T1000 (cell line): ENCODE results near the gene GPR149.
"Not testable (repeated sequence)": the region's sequence is repeated elsewhere in the genome, so short reads cannot be mapped to it uniquely, and the experiment has no call there.

ENCODE experiments used
- DNase-seq: peaks from one replicate; lab custom pipeline; 2025; ENCODE audit warnings: mixed read lengths; lab: John Stamatoyannopoulos, UW

The GPR149 gene, protein sequence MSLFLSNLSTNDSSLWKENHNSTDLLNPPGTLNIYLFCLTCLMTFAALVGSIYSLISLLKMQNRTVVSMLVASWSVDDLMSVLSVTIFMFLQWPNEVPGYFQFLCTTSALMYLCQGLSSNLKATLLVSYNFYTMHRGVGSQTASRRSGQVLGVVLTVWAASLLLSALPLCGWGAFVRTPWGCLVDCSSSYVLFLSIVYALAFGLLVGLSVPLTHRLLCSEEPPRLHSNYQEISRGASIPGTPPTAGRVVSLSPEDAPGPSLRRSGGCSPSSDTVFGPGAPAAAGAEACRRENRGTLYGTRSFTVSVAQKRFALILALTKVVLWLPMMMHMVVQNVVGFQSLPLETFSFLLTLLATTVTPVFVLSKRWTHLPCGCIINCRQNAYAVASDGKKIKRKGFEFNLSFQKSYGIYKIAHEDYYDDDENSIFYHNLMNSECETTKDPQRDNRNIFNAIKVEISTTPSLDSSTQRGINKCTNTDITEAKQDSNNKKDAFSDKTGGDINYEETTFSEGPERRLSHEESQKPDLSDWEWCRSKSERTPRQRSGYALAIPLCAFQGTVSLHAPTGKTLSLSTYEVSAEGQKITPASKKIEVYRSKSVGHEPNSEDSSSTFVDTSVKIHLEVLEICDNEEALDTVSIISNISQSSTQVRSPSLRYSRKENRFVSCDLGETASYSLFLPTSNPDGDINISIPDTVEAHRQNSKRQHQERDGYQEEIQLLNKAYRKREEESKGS

DNA sequence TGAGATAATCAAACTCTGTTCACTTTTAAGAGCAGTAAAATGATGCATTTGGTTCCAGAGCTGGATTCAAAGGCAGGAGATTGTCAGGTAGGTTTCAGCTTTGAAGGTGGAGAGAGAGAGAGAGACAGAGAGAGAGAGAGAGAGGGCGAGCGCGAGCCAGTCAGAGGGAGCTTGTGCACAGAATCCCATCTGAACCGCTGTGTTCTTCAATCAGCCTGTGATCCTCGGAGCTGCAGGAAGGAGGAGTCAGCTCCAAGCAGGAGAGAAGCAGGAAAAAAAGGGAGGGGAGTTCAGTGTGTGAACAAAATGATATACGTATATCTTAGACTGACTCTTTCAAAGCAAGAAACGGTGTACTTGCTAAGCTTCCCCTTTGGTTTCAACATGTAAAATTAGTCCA lies at the start of gene GPR149:
Gene GPR149 (minus strand): TSS at position 177 of the 400 bp plus-strand sequence. CDS start 575 bp downstream, outside the sequence.
- no peak for DNase-seq

DNA sequence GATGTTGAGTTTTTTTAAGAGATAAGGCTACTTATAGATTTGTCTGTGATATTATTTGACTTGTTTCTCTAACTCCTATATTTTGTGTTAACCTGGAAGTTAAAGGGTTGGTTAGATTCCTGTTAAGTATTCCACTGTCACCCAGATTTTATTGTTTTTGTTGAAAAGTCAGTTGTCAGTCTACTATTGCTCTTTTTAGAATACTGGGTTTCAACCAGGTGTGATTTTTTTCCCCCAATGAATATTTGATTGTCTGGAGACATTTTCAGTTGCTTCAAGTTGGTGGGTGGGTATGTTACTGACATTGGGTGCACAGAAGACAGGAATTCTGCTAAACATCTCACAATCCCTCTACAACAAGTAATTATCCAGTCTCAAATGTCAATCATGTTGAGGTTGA lies 43.8 kb upstream of the GPR149 start:
- DNase-seq = no peak

DNA sequence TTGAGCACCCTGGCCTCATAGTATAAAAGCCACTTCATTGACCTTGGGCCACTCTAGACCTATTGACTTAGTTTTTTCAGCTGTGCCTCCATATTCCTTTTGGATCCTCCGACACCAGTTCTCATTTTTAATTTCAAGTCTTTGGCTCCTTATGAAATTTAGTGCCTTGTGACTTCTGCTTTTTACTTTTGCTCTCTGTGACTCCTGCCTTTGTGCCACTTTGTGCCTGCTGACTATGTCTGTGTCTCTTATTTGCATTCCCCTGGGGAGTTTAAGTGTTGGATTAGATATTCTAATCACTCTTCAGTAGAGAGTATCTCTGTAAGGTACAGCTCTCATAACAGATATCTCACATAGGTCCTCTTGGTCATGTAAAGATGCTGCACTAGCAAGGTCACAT lies 39.6 kb upstream of the GPR149 start:
- DNase-seq = no peak

DNA sequence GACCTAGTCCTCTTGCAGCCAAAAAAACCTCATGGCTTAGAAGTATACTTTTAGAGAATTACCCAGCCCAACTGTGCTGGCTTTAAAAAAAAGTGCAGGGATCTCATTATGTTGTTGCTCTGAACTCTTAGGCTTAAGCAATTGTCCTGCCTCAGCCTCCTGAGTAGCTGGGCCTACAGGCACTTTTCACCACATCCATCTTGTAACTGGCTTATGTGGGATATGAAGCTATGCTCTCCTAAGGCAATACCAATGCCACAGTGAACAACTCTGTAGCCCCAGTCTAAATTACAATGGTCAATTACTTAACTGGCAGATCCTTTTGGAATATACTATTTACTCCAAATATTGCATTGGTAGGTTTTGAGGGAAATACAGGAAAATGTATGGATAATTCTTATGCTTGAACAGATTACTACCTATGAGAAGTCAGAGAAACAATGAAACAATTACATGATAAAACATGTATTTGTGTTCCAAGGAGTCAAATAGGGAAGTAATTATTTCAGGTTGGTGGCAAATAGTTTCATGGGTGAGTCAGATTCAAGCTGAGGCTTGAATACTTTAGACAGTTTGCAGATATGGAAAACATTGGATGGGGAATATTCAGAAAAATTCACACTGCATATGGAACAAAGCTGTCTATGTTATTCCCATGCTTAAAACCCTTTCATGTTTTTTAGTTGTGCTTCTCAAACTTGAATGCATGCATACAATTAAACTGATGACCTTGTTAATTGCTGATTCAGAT lies 34.6 kb upstream of the GPR149 start:
- DNase-seq = no peak

DNA sequence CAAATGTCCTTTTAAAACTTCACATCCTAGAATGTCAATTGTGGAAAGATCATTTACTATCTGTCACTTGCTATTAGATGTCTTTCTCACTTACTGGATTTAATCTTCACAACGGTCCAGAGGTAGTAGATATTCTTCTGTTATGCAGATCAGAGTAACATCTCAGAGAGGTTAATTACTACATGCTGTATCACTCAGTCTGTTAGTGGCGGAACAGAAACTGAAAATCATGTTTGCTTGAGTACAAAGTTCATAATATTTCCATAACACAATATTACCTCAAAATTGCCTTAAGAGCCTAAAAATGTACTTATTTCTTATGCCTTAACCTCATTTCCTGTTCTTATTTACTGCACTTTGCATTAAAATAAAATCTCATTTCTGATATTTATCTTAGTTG lies 28.6 kb upstream of the GPR149 start:
- DNase-seq = no peak

DNA sequence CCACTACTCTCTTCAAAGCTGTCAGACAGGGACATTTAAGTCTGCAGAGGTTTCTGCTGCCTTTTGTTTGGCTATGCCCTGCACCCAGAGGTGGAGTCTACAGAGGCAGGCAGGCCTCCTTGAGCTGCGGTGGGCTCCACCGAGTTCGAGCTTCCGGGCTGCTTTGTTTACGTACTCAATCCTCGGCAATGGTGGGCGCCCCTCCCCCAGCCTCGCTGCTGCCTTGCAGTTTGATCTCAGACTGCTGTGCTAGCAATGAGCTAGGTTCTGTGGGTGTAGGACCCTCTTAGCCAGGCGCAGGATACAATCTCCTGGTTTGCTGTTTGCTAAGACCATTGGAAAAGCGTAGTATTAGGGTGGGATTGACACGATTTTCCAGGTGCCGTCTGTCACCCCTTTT lies 9.1 kb upstream of the GPR149 start:
- not testable (repeated sequence) for DNase-seq

DNA sequence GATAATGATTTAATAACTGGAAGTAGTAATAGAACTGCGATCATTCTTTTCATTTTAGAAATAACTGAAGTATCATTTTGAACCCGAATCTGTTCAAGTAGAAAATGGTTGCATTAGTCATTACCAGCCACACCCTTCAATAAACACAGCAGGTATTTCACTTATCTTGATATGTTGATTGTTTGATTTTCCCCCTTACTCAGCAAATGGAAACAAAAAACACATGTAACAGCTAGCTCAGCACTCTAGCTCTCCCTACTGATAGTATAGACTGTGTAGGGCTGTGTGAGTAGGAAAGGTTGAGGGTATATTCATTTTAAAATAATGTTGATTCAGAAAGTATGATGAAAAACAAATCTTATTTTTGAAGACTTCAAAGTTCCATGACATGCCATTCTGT lies 1.1 kb upstream of the GPR149 start:
- no peak for DNase-seq

DNA sequence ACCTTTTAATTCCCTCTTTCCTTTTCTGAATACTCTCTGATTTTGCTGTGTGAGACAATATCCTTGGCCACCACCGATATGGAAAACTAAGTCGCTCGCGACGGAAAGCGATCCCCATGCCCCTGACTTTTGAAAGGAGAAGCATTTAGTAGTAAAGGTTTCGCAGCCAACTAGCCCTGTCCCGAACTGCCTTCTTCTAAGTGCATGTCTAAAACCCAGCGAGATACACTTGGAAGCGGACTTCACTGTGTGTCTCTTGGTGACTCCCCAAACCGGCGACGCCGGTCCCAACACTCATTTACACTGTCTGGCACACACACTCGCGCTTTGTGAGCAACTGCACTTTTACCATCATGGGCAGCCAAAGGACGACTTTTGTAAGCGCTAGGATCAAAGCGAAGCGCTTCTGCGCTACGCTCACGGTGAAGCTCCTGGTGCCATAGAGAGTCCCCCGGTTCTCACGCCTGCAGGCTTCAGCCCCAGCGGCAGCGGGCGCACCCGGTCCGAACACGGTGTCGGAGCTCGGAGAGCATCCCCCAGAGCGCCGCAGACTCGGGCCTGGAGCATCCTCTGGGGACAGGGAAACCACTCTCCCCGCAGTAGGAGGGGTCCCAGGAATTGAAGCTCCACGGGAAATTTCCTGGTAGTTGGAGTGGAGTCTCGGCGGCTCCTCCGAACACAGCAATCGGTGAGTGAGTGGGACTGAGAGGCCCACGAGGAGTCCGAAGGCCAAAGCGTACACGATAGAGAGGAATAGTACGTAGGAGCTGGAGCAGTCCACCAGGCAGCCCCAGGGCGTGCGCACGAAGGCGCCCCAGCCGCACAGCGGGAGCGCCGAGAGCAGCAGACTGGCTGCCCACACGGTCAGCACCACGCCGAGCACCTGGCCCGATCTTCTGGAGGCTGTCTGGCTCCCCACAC lies 1.4 kb downstream of the GPR149 start:
- DNase-seq = no peak

DNA sequence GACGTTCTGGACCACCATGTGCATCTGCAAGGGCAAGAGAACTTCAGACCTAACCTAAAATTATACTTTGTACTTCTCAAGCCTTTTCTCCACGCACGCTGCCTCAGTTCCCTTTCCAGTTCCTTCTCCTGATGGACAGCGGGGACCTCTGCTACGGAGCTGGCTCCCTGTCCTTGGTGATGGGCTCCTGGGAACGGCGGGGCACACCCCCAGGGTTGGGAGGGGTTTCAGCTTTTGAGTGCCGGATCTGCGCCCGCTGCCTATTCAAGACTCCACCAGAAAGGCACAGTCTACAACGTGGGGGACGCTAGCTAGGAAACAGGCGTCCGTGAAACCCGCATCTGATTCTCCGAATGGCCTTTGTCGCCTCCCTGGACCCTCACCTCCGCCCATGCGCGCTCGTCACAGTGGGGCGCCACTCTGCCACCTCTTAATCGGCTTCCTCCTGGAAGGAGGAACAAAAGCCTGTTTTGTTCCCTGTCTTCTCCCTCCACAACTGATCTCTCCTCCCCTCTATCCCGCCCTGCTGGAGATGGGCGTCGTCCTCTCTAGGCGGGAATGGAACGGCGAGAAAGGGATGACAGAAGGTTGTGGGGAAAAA lies 2.2 kb downstream of the GPR149 start:
- no peak for DNase-seq

DNA sequence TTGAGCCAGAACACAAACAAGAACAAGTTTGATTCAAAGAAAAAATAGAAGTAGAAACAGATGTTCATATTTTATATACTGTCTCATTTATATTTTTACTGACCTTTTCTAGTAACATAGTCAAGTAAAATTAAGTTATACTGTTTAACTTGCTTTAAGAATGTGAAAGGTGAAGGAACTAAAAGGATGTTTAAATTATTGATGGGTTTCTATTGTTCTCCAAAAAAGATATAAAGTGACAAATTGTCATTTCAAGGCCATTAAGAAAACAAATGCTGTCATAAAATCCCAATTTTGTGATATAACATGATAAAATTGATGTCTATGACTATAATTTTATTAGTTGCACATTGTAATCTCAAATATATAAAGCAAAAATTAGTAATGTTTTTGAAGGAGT lies 7.3 kb downstream of the GPR149 start:
- DNase-seq = no peak

DNA sequence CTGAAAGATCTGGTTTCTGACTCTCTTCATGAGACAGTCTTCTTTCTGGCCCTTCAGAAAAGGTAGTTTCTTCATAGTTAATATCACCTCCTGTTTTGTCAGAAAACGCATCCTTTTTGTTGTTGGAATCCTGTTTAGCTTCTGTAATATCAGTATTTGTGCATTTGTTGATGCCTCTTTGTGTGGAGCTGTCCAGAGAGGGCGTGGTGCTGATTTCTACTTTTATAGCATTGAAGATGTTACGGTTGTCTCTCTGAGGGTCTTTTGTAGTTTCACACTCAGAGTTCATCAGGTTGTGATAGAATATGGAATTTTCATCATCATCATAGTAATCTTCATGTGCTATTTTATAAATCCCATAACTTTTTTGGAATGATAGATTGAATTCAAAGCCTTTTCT lies 8.9 kb downstream of the GPR149 start:
- no peak for DNase-seq

DNA sequence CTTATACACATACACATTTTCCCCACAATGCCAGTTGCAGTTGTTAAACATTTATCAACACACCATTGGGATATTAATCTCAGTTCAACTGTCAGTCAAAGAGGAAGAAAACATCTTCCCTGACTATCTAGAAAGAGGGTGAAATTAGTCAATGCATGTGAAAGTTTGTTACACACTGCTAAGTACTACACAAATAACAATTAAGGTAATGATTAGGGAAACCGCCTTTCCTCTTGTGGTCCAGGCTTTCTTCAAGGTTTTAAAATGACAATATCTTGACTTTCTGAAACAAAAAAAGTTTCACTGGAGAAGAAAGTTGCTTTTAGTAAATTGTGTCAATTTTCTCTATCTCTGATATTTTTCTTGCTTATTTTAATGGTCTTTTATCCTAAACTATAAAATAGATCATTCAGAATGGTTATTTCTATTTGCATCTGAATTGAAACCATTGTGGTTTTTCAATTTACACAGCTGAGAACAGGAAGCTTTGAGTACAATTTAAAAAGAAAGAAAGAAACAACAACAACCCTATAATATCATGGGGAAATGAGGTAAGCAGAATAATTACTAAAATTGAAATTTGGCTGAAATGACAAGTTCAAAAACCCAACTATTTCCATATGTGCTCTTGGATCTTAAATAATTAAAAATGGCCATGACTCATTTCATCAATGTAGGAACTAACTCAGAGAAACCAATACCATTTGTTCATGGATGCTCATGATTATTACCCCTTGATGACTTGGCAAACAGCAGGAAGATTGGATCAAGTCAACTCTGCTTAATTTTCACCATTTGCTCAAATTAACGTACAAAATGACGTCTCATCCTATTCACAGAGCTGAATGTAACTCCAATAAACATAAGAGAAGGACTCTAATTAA lies 31.7 kb downstream of the GPR149 start:
- DNase-seq = no peak

DNA sequence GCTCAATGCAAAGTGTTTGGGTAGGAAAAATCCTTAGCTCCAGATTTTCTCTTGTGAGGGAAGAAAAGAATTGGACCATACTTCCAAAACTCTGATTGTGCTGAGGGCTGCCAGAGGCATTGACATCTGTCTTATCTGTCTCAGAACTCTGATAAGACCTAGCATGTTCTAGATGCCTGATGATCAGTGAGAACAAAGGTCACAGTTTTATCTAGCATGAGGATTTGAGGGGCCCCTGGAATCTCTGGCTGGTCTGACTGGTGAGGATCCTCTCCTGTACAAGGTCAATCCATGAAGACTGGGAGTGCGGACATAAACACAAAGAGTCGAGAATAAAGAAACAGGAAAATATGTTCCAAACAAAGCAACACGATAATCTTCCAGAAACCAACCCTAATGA lies 40.1 kb downstream of the GPR149 start:
- no peak for DNase-seq

DNA sequence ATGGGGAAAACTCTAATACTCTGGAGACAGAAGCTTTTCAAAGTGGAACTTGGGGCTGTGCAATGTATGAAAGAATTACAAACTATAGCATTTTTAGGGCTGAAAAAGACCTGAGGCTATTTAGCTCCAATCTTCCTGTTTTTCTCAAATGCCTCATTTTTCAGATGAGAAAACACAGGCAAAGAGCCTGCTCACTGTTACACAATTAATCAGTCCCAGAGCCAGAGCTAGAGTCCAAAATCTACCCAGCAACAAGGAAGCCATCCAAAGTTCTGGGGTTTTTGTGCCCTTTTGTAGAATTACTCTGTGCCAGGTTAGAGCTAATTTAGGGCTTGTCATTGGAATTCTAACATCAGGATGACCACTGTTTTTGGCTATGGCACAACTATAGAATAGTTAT lies 45.5 kb downstream of the GPR149 start:
- DNase-seq = no peak

DNA sequence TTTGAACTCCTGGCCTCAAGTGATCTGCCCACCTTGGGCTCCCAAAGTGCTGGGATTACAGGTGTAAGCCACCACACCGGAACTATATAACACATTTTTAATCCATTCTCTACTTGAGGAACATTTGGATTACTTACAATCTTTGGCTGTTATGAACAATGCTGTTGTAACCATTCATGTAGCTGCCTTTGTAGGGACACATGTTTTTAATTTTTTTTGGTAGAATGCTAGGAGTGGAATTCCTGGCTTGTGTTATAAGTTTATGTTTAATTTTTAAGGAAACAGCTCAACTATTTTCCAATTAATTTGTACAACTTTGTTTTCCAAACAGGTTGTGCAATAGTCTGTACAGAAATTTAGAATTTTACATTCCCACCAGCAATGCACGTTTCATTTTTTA lies 51.7 kb downstream of the GPR149 start:
- no peak for DNase-seq

DNA sequence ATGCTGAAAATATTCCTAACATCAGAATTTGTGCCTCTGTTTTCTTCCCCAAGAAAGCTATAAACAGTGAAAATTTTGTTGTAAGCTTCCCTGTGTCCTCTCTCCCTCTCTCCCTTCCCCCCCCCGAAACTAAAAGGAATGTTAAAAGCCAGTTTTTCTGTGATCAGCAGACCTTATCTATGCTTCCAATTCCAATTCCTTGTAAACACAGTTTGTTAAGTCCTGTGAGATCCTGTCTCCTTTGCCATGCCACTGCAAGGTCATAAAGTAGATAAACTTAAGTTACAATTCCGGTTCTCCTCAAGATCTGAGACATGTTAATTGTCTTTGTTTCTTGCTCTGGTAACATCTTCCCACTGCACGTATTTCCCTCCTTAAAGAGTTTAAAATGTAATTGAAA lies 62.8 kb downstream of the GPR149 start:
- no peak for DNase-seq

DNA sequence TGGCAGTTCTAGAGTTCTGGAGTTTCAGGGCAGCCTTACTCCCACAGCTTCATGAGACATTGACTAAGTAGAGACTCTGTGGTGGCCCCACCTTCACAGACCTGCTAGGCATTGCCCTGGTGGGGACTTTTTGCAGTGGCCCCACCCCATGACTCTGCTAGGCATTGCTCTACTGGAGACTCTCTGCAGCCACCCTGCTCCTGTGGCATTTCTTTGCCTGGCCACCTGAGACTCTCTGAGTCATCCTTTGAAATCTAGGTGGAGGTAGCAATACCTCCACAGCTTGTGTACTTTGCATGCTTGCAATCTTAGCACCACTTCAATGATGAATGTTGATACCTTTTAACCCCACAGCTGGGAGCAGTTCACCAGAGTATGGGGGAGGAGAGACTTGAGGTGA lies 65.1 kb downstream of the GPR149 start:
- DNase-seq = no peak

DNA sequence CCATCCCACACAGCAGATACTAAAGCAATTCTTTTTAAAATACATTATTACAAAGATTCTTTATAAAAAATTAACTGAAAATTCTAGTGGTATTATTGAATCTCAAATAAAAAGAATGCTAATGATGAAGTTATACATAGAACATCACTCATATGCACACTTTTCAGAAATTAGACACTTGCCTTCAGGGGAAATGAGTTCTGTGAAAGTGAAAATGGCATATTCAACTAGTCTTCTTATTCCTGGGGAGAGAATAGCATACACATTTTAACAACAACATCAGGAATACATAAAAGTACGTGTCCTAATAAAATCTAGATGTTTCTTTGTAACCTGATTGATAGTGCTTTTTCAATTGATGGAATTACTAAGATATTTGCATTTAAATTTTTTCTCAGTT lies 68.9 kb downstream of the GPR149 start:
- no peak for DNase-seq

DNA sequence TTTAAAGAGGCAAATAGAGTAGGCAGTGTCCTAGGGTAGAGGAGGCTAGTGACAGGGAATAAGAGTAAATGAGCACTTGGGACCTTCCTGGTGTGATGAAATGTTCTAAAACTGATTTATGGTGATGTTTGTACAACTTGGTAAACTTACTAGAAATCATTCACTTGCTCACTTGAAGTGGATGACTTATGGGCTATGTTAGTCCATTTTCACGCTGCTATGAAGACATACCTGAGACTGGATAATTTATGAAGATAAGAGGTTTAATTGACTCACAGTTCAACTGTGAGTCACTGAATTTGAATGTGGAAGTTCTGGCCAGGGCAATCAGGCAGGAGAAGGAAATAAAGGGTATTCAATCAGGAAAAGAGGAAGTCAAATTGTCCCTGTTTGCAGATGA lies 74.0 kb downstream of the GPR149 start:
- DNase-seq = no peak

DNA sequence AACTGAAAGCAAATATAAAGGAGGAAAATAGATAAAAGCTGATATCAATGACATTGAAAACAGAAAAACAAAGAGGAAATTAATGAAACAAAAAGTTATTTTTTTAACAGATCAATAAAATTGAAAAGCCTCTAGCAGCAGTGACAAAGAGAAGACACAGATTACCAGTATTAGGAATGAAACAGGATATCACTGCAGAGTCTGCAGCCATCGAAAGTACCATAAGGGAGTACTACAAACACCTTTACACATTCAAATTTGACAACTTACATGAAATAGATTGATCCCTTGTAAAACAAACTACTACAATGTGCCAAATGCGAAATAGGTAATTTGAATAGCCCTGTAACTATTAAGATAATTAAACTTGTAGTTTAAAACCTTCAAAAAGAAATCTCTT lies 80.8 kb downstream of the GPR149 start:
- DNase-seq = no peak
